Stimulated activated CD4-positive, alpha-beta T cell treated with anti-CD3 and anti-CD28 coated beads, TNF-alpha, amount 100 ng/mL, for 4 hours (primary cell): ENCODE measurements around the gene ZFP62.
"Not testable (repeated sequence)": the region's sequence is repeated elsewhere in the genome, so short reads cannot be mapped to it uniquely, and the experiment has no call there.

Source experiments
- DNase-seq, 3 experiments: peaks; one replicate each; pipeline ENCODE4 v3.0.0-alpha.2; 2020; ENCODE audit warnings: low read depth in 3 of 3

ZFP62 gene

GRCh38 chr5:180860887-180861822 is at the start of gene ZFP62:
Gene ZFP62, minus strand, starts transcription at chr5:180861276. Its CDS starts 57 bp downstream, at chr5:180861219.
- DNase-seq, result peak; percentile 68 to 78 (median 71)

- DNase-seq, result no peak
Measured at GRCh38 chr5:180910735-180911134, 49.7 kb upstream of the ZFP62 start.

- DNase-seq, result no peak
Measured at GRCh38 chr5:180910182-180910581, 49.1 kb upstream of the ZFP62 start.

- no peak for DNase-seq
Measured at GRCh38 chr5:180909782-180910181, 48.7 kb upstream of the ZFP62 start.

- no peak for DNase-seq
Measured at GRCh38 chr5:180908998-180909731, 48.1 kb upstream of the ZFP62 start.

GRCh38 chr5:180908400-180908799 is 47.3 kb upstream of the ZFP62 start:
- no peak for DNase-seq

- no peak for DNase-seq
Measured at GRCh38 chr5:180901319-180902009, 40.4 kb upstream of the ZFP62 start.

GRCh38 chr5:180900178-180900577 is 39.1 kb upstream of the ZFP62 start:
- DNase-seq, result no peak

- DNase-seq, result no peak
Measured at GRCh38 chr5:180898621-180899246, 37.7 kb upstream of the ZFP62 start, which contains the start of gene BTNL8. Gene BTNL8, plus strand, starts transcription at chr5:180899159. Its CDS starts 152 bp downstream, at chr5:180899311.

GRCh38 chr5:180895330-180895729 is 34.3 kb upstream of the ZFP62 start:
- DNase-seq, result not testable (repeated sequence)

- no peak for DNase-seq
Measured at GRCh38 chr5:180889381-180889780, 28.3 kb upstream of the ZFP62 start.

- DNase-seq, result not testable (repeated sequence)
Measured at GRCh38 chr5:180885845-180886529, 24.9 kb upstream of the ZFP62 start.

GRCh38 chr5:180875860-180876426 is 14.9 kb upstream of the ZFP62 start:
- DNase-seq, result no peak

GRCh38 chr5:180874804-180875582 is 13.9 kb upstream of the ZFP62 start:
- no peak for DNase-seq

GRCh38 chr5:180873615-180874520 is 12.8 kb upstream of the ZFP62 start:
- no peak for DNase-seq

GRCh38 chr5:180872419-180872818 is 11.3 kb upstream of the ZFP62 start:
- no peak for DNase-seq

- no peak for DNase-seq
Measured at GRCh38 chr5:180870276-180871068, 9.4 kb upstream of the ZFP62 start.

GRCh38 chr5:180869587-180869986 is 8.5 kb upstream of the ZFP62 start:
- DNase-seq, result no peak
